Right lobe of liver (tissue), 4 donors: ENCODE measurements around the gene MFSD6.

Source experiments
- POLR2A ChIP-seq: fragments of 450-650 bp; IDR thresholded peaks from one replicate; pipeline ENCODE4 v1.6.1; 2017; ENCODE audit warnings: antibody characterized with exemption, mild to moderate bottlenecking
- TF ChIP-seq, protein P1 (sequence below), 4 donors: fragments of 200-600 bp in 3 of 4; fragments of 450-650 bp in 1 of 4; IDR thresholded peaks; one replicate each; pipeline versions ENCODE4 v1.5.1 to v1.8.0; 2016 to 2022; ENCODE audit warnings: antibody characterized with exemption in 4 of 4, mild to moderate bottlenecking in 2 of 4
- donor health status: DM: no; HTN: no; CAD: no.
- donor health status: DM: no; HTN: no; CAD: no.
- donor health status: DM: no; HTN: yes; CAD: no.

DNA sequence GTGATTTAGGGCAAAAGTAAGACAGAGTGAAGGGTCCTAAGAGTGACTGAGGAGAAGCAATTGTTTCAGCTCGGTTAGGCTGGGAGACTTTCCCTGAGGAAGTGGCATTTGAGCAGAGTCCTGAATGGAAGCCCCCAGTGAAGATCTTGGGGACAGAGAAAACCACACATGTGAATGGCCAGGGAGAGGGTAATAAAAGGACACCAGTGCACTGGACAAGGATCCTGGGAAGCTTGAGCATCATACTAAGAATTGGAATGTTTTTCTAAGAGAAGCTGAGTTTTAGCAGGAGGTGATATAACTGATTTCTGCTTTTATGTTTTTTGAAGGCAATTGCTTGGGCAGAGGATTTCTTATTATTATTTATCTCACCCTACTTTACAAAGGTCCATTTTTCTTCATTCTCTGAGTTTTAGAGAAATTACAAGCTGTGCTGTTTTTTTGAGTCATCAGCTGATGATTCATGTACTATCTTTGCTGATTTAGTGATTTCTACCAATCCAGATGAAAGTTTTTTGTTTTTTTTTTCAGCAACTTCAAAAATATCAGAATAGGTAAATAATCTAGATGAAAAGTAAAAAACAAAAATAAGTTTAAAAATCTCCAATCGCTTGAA, 43.5 kb downstream of the MFSD6 start:
- no peak for TF ChIP-seq POLR2A
- TF ChIP-seq, protein P1, sequence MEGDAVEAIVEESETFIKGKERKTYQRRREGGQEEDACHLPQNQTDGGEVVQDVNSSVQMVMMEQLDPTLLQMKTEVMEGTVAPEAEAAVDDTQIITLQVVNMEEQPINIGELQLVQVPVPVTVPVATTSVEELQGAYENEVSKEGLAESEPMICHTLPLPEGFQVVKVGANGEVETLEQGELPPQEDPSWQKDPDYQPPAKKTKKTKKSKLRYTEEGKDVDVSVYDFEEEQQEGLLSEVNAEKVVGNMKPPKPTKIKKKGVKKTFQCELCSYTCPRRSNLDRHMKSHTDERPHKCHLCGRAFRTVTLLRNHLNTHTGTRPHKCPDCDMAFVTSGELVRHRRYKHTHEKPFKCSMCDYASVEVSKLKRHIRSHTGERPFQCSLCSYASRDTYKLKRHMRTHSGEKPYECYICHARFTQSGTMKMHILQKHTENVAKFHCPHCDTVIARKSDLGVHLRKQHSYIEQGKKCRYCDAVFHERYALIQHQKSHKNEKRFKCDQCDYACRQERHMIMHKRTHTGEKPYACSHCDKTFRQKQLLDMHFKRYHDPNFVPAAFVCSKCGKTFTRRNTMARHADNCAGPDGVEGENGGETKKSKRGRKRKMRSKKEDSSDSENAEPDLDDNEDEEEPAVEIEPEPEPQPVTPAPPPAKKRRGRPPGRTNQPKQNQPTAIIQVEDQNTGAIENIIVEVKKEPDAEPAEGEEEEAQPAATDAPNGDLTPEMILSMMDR (IDR thresholded peaks at IDR 0.05) = no peak
